HUES64 (cell line): Measurements from ENCODE around the gene KMT2C.
"Not testable (repeated sequence)": the region's sequence is repeated elsewhere in the genome, so short reads cannot be mapped to it uniquely, and the experiment has no call there.

Experiments
- H3K27ac ChIP-seq: 2 replicates; pipeline ENCODE4 v1.7.0; 2013; ENCODE audit warnings: low read depth, low read length, inconsistent platforms
- H3K27me3 ChIP-seq: 2 replicates; pipeline ENCODE4 v1.6.1; 2013; ENCODE audit warnings: mild to moderate bottlenecking, low read length; ENCODE audit not compliant: insufficient read depth
- H3K36me3 ChIP-seq: 2 replicates; pipeline ENCODE4 v1.6.1; 2013; ENCODE audit warnings: mild to moderate bottlenecking, low read length; ENCODE audit not compliant: insufficient read depth
- H3K4me1 ChIP-seq: 2 replicates; pipeline ENCODE4 v1.6.1; 2013; ENCODE audit warnings: mild to moderate bottlenecking, low read length, moderate library complexity; ENCODE audit not compliant: insufficient read depth
- H3K4me3 ChIP-seq: 2 replicates; pipeline ENCODE4 v1.5.1; 2013; ENCODE audit warnings: mild to moderate bottlenecking, low read length, moderate library complexity
- H3K9ac ChIP-seq: 2 replicates; pipeline ENCODE4 v1.6.1; 2013; ENCODE audit warnings: mild to moderate bottlenecking, low read depth, low read length
- H3K9me3 ChIP-seq: 2 replicates; pipeline ENCODE4 v1.6.1; 2013; ENCODE audit warnings: low read depth, low read length; ENCODE audit not compliant: insufficient read depth
- whole genome bisulfite sequencing: fragments of 150-250, 120-280 bp; methylation state at CpG from one replicate; pipeline ENCODE4 v1.1.7; 2013; ENCODE audit warnings: missing lambda C conversion rate; 5-methylcytosine and 5-hydroxymethylcytosine counted together

KMT2C gene

GRCh38 chr7:152395112-152395511 lies 40.7 kb downstream of the KMT2C start:
- Histone ChIP-seq H3K9ac (no peak overlapping the region), H3K27me3 (no peaks in the 10 kb centered on the region), H3K9me3 (peaks cover 10% of the 10 kb centered on the region), H3K27ac (no peak overlapping the region), H3K36me3 (no peaks in the 10 kb centered on the region), H3K4me1 (peaks cover 14% of the 10 kb centered on the region), H3K4me3 (no peak overlapping the region)
- WGBS, result 97% methylated on average over 7 of the region's 7 CpGs

- H3K27me3 ChIP-seq, H3K4me3 ChIP-seq, H3K27ac ChIP-seq, H3K4me1 ChIP-seq, H3K36me3 ChIP-seq, H3K9ac ChIP-seq: not testable (repeated sequence)
- peaks cover 11% of the 10 kb centered on the region for H3K9me3 ChIP-seq
- 60% methylated on average over 3 of the region's 3 CpGs for WGBS
These were observed 41.6 kb downstream of the KMT2C start for GRCh38 chr7:152394214-152394613.

GRCh38 chr7:152392254-152392653 lies 43.5 kb downstream of the KMT2C start:
- Histone ChIP-seq H3K4me1 (0 out of 2 replicates have a peak, but pooled peaks cover 6% of the 10 kb centered on the region), H3K27ac (no peak overlapping the region), H3K9me3 (peaks cover 15% of the 10 kb centered on the region), H3K4me3 (no peak overlapping the region), H3K9ac (no peak overlapping the region), H3K27me3 (no peaks in the 10 kb centered on the region), H3K36me3 (no peaks in the 10 kb centered on the region)
- WGBS, result 94% methylated on average over 1 of the region's 1 CpG

GRCh38 chr7:152386136-152386764 lies 49.6 kb downstream of the KMT2C start:
- 62% methylated on average over 2 of the region's 5 CpGs for WGBS
- H3K9ac ChIP-seq, H3K4me3 ChIP-seq, H3K27ac ChIP-seq, H3K36me3 ChIP-seq, H3K4me1 ChIP-seq, H3K27me3 ChIP-seq: not testable (repeated sequence)
- H3K9me3 ChIP-seq, result peaks cover 37% of the 10 kb centered on the region

GRCh38 chr7:152384235-152385200 lies 51.3 kb downstream of the KMT2C start:
- H3K4me3 ChIP-seq, result not testable (repeated sequence)

GRCh38 chr7:152383341-152384234 lies 52.2 kb downstream of the KMT2C start:
- no peaks in the 10 kb centered on the region for H3K27me3 ChIP-seq

More at GRCh38 chr7:152384235-152385200, 51.3 kb downstream of the KMT2C start:
- H3K9me3 ChIP-seq, result peaks cover 46% of the 10 kb centered on the region
- not testable (repeated sequence) for H3K27me3 ChIP-seq, H3K27ac ChIP-seq, H3K9ac ChIP-seq, H3K36me3 ChIP-seq, H3K4me1 ChIP-seq
- WGBS, result 50% methylated on average over 4 of the region's 4 CpGs

GRCh38 chr7:152382244-152382643 lies 53.6 kb downstream of the KMT2C start:
- H3K4me3 ChIP-seq, result no peak overlapping the region
- 79% methylated on average over 1 of the region's 1 CpG for WGBS
- no peaks in the 10 kb centered on the region for H3K27me3 ChIP-seq
- H3K9me3 ChIP-seq, result peaks cover 45% of the 10 kb centered on the region
- peaks cover 9% of the 10 kb centered on the region; the same call in 1 of the 2 replicates for H3K4me1 ChIP-seq
- no peaks in the 10 kb centered on the region for H3K36me3 ChIP-seq
- no peak overlapping the region for H3K27ac ChIP-seq
- H3K9ac ChIP-seq, result no peak overlapping the region

More at GRCh38 chr7:152383341-152384234, 52.2 kb downstream of the KMT2C start:
- H3K27ac ChIP-seq, result no peak overlapping the region
- no peak overlapping the region for H3K9ac ChIP-seq
- no peak overlapping the region for H3K4me3 ChIP-seq
- no peaks in the 10 kb centered on the region for H3K36me3 ChIP-seq
- peaks cover 9% of the 10 kb centered on the region; the same call in 1 of the 2 replicates for H3K4me1 ChIP-seq
- WGBS, result 94% methylated on average over 9 of the region's 9 CpGs
- H3K9me3 ChIP-seq, result peaks cover 46% of the 10 kb centered on the region

- 79% methylated on average over 5 of the region's 5 CpGs for WGBS
- H3K27me3 ChIP-seq, H3K36me3 ChIP-seq: not testable (repeated sequence)
These were observed 54.7 kb downstream of the KMT2C start for GRCh38 chr7:152380931-152381578.

GRCh38 chr7:152378497-152378896 lies 57.3 kb downstream of the KMT2C start:
- H3K36me3 ChIP-seq, H3K27me3 ChIP-seq, H3K27ac ChIP-seq, H3K9ac ChIP-seq, H3K4me3 ChIP-seq, H3K4me1 ChIP-seq: not testable (repeated sequence)
- H3K9me3 ChIP-seq, result peaks cover 37% of the 10 kb centered on the region

More at GRCh38 chr7:152380931-152381578, 54.7 kb downstream of the KMT2C start:
- not testable (repeated sequence) for H3K4me1 ChIP-seq, H3K4me3 ChIP-seq, H3K27ac ChIP-seq, H3K9ac ChIP-seq
- H3K9me3 ChIP-seq, result peaks cover 47% of the 10 kb centered on the region

GRCh38 chr7:152376716-152377484 lies 58.9 kb downstream of the KMT2C start:
- not testable (repeated sequence) for H3K27me3 ChIP-seq, H3K36me3 ChIP-seq, H3K27ac ChIP-seq, H3K4me1 ChIP-seq, H3K4me3 ChIP-seq, H3K9ac ChIP-seq
- H3K9me3 ChIP-seq, result peaks cover 26% of the 10 kb centered on the region
- WGBS, result 95% methylated on average over 7 of the region's 8 CpGs
